ENCODE results near the gene MNAT1. TPM values are rescaled to one million over a fixed set of nuclear protein-coding genes. Genes with fewer than 3 reads are reported as not detected.

Gene MNAT1
- polyA plus RNA-seq, 2 of the 4 experiments (the other 2 are of a cell fraction), result 42.7 to 78.1 TPM

- TF ChIP-seq HOXA7 (CRISPR knock-in tag; IDR thresholded peaks at IDR 0.05) (no peak), RNF2 (IDR thresholded peaks at IDR 0.05; ENCODE audit: borderline replicate concordance, low read depth) (no peak)
Measured at GRCh38 chr14:60720962-60721325, 13.6 kb upstream of the MNAT1 start (continued).

- CTCF ChIA-PET, result interaction anchor here (0.6 to 1.4 kb wide), 8 partner anchors 12 to 531 kb away, joined by 3 to 4 read pairs (median 3); no protein-coding TSS in a partner anchor
- H3K4me2 ChIP-seq, result peak overlapping the region; percentile 92
- POLR2A ChIA-PET, result no interaction called here
- peak; percentile 16 to 44 for DNase-seq (ENCODE audit: low read depth in 1 of 2, low spot score in 1 of 2)
- ATAC-seq, result peak; percentile 26 to 40; a peak in 3 of 6 replicates
- H3K9me3 ChIP-seq, result no peaks in the 10 kb centered on the region
- peak overlapping the region in 1 of 2 experiments; percentile 95; a peak in 3 of 6 replicates for H3K27ac ChIP-seq
- peak overlapping the region; percentile 78 for H3K4me3 ChIP-seq
- TF ChIP-seq HOXA7 (CRISPR knock-in tag; IDR thresholded peaks at IDR 0.05) (no peak), MAZ (IDR thresholded peaks at IDR 0.05; ENCODE audit: borderline replicate concordance, low read depth, low read length) (no peak), KDM1A (IDR thresholded peaks at IDR 0.05; ENCODE audit: low read depth) (no peak), CTCF (IDR thresholded peaks at IDR 0.05) (peak; percentile 28; the same call in 2 of the 3 replicates), RAD21 (conservative IDR thresholded peaks at IDR 0.05 in 1 of 2, IDR thresholded peaks at IDR 0.05 in 1 of 2) (peak; percentile 16 to 17; a peak in 1 of 5 replicates), HEYL (CRISPR knock-in tag; IDR thresholded peaks at IDR 0.05) (no peak), BHLHE40 (IDR thresholded peaks at IDR 0.05; ENCODE audit: low read depth, low read length) (no peak), MAX (IDR thresholded peaks at IDR 0.05) (peak; percentile 29; the same call in 1 of the 2 replicates), MAFK (IDR thresholded peaks at IDR 0.05; ENCODE audit: partially characterized antibody) (no peak), EP300 (IDR thresholded peaks at IDR 0.05) (no peak), SMC3 (IDR thresholded peaks at IDR 0.05) (0 out of 3 replicates have a peak, but pooled peaks have one; percentile 11)
- peaks cover 3% of the 10 kb centered on the region; the same call in 1 of the 3 replicates for H3K4me1 ChIP-seq
- 76% methylated on average over 67 of the region's 70 CpGs for WGBS (ENCODE audit: missing lambda C conversion rate)
- FAIRE-seq, result no peak
Measured at GRCh38 chr14:60721326-60722106, 13.0 kb upstream of the MNAT1 start.

GRCh38 chr14:60722107-60722356, 12.5 kb upstream of the MNAT1 start:
- DNase-seq (ENCODE audit: low read depth in 1 of 2, low spot score in 1 of 2) (peak in 1 of 2 experiments; percentile 14), ATAC-seq (no peak), FAIRE-seq (no peak)
- TF ChIP-seq CHD4 (IDR thresholded peaks at IDR 0.05; ENCODE audit: borderline replicate concordance) (no peak), ZNF302 (CRISPR knock-in tag; IDR thresholded peaks at IDR 0.05) (no peak), NFE2L2 (conservative IDR thresholded peaks at IDR 0.05; ENCODE audit: low read length) (no peak), HOXB13 (CRISPR knock-in tag; IDR thresholded peaks at IDR 0.05; ENCODE audit: low read depth) (no peak), POLR2A (IDR thresholded peaks at IDR 0.05; ENCODE audit: low read length) (no peak), MYC (IDR thresholded peaks at IDR 0.05; ENCODE audit: borderline replicate concordance, low read length) (no peak), TP53 (CRISPR knock-in tag; IDR thresholded peaks at IDR 0.05) (no peak), NR3C1 (IDR thresholded peaks at IDR 0.05) (no peak), HDAC2 (IDR thresholded peaks at IDR 0.05) (no peak), CBX8 (IDR thresholded peaks at IDR 0.05) (no peak), HEYL (CRISPR knock-in tag; IDR thresholded peaks at IDR 0.05) (no peak), RARB (CRISPR knock-in tag; IDR thresholded peaks at IDR 0.05) (no peak), HOXB5 (CRISPR knock-in tag; IDR thresholded peaks at IDR 0.05) (no peak), E2F6 (IDR thresholded peaks at IDR 0.05; ENCODE audit: borderline replicate concordance, low read depth) (no peak), REST (IDR thresholded peaks at IDR 0.05) (no peak), EHMT2 (IDR thresholded peaks at IDR 0.05; ENCODE audit: low read depth) (no peak)
- no peaks in the 10 kb centered on the region for H3K9me3 ChIP-seq
- peaks cover 3% of the 10 kb centered on the region; the same call in 1 of the 3 replicates for H3K4me1 ChIP-seq
- peak overlapping the region; percentile 92 for H3K4me2 ChIP-seq
- ChIA-PET CTCF (interaction anchor here (0.6 to 1.4 kb wide), 6 partner anchors 11 to 530 kb away, joined by 3 to 4 read pairs (median 3); no protein-coding TSS in a partner anchor), POLR2A (interaction anchor here (1.1 kb wide), 1 partner anchor 259 kb away, joined by 4 read pairs; the partner anchor contains the start of genes SLC38A6 and TRMT5)
- peak overlapping the region in 1 of 2 experiments; percentile 95; a peak in 3 of 6 replicates for H3K27ac ChIP-seq
- H3K4me3 ChIP-seq, result peak overlapping the region; percentile 78
- 28% methylated on average over 11 of the region's 11 CpGs for WGBS (ENCODE audit: missing lambda C conversion rate)

Data from A549 (cell line).